NCI-H2227 (cell line): ENCODE results near the gene ARVCF.

Experiments
- DNase-seq: peaks from one replicate; lab custom pipeline; 2025; ENCODE audit not compliant: unreplicated experiment; lab: John Stamatoyannopoulos, UW

Gene ARVCF

DNA sequence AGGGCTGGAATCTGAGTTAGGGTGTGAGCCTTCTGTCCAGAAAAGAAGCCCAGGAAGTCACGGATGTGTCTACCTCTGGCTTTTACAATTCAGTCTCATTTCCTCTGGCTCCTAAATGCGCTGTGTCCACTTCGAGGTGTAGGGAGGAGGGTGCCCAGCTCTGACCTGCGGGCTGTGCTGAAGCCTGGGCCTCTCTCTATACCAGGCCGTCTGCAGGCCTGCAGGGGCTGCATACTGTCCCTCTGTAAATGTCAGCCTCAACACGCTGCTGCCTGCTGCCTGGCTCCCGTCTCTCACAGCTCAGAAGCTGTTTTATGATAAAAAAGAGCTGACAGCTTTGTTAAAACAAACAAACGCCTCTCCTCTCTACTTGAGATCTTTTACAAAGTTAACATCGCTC is 14.5 kb downstream of the ARVCF start:
- no peak for DNase-seq

DNA sequence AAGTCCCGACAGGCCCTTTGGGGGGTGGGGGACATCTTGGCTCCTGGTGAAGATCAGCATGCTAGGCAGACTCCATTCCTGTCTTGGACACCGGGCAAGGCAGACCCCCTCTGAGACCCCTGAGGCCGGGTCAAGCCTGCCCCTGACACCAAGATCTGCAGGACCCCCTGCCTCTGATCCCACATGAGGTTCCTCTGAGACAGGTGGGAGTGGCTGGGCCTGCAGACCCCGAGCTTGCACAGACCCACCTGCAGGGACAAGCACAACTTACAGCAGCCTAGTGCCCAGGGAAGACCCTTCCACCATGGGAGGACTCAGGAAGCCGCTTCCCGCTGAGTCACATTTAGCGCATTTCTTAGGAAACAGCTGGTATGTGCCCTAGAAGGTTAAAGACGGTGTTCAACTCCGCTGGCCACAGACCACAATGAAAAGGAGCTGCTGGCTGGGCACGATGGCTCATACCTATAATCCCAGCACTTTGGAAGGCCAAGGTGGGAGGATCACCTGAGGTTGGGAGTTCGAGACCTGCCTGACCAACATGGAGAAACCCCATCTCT is 15.5 kb downstream of the ARVCF start:
- no peak for DNase-seq

DNA sequence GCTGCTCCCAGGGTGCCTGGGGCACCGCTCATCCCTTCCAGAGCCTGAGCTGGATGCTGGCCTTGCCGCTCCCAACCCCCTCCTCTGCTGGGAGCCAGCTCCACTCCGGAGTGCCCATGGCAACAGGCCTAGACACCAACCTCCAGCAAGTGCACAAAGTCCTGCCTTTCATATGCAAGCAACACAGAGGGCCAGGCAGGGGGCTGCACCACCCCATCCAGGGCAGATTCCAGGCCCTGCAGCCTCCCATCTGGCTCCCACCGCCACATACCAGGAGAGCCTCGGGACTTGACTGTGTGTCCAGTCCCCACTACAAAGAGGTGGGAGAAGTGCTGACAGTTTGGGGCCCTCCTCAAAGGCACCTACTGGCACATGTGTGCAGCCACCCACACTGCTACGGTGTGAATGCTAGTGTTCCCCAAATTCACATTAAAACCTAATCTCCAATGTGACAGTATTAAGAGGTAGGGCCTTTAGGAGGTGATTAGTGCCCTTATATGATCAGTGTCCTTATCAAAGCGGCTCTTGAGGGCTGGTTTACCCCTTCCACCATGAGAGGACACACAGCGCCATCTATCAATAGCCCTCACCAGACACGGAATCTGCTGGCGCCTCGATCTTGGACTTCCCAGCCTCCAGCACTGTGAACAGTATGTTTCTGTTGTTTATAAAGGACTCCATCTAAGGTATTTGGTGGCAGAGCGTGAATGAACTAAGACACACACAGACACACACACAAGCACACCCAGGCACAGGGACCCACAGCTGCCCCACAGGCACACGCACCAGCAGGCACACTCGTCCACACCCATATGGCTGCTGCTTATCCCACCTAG is 16.2 kb downstream of the ARVCF start:
- DNase-seq = no peak

DNA sequence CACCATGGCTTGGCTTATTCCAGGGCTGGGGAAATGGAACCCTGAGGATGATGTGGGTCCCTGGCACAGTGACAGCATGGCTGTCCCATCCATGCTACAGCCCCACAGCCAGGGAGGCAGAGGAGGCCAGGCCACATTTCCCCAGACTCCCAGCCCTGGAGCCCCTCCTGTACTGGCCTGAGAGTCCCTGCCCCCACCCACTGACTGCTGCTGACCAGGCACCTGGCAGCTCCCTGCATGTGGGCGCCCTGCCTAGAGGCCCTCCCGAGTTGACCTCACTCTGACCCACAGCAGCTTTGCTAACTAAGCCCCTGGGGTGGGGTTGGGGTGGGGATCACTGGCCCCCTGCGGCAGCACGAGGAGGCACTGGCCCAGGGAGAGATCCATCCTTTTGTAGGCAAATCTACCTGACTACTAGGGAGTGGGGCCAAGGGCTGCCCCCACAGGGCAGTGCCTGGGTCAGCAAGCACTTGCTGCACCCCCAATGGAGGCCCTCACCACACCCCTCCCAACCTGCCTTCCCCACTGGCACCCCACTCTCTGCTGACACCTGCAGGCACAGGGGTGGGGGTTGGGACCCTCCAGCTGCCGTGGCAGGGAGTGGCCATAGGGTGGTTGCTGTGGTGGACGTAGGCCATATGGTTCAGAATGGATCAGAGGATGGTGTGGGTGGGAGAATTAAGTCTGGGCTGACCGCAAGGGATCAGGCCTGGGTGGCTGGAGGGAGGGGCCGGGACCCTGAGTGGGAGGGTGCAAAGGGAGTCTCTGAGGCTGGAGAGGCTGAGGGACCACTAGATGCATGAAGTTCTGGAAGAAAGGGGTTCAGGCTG is 17.4 kb downstream of the ARVCF start:
- no peak for DNase-seq

- no peak for DNase-seq
Measured at GRCh38 chr22:19998232-19998951, 18.2 kb downstream of the ARVCF start.

- no peak for DNase-seq
Measured at GRCh38 chr22:19997561-19998231, 18.9 kb downstream of the ARVCF start.

- no peak for DNase-seq
Measured at GRCh38 chr22:19996694-19997384, 19.8 kb downstream of the ARVCF start.

DNA sequence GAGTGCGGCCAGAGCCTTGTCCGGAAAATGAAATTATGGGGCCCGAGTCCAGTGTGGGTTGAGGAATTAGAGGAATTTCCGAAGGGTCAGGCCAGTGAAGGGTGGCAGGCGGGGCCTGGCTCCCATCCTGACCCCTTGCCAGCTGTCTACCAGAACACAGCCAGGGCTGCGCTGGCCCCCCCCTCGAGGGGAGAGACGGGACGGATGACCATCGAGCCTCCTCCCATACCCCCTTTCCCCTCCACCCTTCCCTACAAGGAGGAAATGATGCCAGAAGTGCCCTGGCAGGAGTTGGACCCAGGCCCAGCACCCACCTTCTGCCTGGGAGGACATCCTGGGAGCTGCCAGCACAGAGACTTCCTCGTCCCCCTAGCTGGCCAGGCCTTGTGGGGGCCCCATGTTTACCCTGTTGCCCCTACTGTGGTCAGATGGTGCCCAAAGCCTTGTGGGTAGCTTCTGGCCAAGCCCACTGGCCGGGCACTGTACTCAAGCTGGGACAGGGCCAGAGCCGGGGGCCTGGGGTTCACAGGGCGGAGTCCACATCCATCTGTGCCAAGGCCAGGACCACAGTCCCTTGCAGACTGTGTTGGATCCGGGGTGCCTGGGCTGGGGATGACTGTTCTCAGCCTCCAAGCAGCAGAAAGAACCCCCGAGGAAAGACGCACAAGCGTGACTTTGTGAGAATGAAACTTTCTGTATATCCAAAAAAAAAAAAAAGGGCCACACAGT is 20.8 kb downstream of the ARVCF start:
- no peak for DNase-seq

DNA sequence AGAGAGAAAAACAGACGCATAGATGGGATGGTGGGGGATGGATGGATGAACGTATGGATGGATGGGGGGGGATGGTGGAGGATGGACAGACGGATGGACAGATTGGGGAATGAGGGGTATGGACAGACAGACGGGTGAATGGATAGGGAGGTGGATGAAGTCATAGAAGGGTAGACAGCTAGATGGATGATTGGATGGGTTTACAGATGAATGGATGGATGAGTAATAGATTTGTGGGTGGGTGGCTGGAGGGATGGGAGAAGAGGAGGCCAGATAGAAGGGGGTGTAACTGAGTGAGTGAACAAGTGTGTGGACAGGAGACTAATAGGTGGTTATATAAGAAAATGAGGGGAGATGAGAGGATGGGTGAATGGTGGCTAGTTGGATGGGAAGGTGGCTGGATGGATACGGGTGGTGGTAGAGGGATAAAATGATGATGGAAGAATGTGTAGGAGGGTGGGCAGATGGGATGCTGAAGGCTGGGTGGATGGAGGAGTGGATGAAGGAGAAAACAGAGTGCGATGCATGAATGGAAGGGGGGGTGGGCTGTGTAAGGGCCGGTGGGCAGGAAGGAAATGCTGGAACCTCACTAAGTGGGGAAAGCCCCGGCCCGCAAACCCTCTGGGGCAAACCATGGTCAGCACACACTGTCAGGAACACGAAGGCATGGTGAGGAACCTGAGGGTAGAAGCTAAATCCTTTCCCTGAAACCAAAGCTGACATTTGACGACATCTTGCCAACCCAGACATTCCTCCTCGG is 21.6 kb downstream of the ARVCF start:
- DNase-seq = no peak

GRCh38 chr22:19993926-19994325 is 22.7 kb downstream of the ARVCF start:
- DNase-seq = no peak

DNA sequence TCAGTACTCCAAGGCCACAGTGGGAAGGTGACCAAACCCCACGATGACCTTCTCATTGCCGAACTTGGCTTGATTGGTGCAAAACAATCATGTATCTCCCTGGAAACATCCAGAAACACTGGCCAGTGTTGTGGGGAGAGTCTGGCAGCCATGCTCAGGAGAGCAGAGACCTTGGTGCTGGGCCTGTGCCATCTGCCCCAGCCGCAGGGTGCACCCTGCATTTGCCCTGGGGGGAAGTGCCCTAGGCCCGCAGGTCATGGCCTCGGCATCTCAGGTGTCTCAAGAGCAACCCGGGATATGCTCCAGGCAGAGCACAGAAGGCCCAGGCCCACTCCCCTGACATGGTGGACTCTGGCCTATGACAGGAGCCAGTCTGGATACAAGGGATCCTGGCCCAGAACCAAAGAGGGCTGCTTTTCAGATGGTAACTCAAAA is 23.7 kb downstream of the ARVCF start:
- DNase-seq = no peak

- no peak for DNase-seq
Measured at GRCh38 chr22:19992481-19992911, 24.1 kb downstream of the ARVCF start.

DNA sequence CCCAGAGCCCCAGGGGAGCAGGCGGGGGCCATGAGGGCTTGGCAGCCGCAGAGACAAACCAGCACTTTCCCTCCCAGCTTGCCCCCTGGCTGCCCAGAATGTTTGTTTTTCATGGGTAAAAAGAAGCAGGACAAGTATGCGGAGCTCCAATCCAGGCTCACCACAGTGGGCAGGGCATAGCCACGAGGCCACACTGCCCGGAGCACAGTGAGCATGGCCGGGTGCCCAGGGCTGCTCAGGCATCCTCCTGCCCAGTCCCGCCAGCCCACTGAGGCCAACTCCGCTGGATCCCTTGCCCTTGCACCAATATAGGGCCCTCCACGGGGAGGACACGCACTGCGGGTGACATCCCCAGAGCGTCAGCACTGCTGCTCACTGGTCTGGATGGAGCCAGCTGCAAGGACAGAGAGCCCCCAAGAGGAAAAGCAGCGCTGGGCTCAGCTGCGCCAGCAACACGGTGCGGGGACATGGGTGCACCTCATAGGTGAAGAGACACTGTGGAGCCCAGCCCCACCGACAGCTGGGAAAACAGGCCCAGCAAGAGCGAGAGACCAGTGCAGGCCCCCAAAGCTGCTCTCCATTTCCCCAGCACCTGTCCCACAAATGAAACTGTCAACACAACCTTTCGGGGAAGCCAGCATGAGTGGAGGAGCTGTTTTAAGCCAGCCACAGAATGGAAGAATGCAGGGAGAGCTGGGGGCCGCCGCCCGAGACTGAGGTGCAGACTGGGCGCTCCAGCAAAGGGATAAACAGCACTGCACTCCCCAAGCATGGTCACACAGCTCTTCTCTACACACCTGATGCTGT is 24.8 kb downstream of the ARVCF start:
- DNase-seq = no peak

DNA sequence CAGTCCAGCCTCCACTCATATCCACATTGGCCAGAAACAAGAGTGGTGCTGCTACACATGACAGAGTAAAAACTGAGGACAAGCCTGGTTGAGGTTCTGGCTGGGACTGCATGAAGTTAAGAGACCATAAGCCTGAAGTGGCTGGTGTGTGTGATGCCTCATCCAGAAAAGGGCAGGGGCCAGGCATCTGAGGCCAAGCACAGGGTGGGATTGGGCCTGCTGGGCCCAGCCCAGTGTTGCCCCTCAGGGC is 25.3 kb downstream of the ARVCF start:
- no peak for DNase-seq

GRCh38 chr22:19990609-19991394 is 25.8 kb downstream of the ARVCF start:
- no peak for DNase-seq

- DNase-seq = no peak
Measured at GRCh38 chr22:19990188-19990587, 26.4 kb downstream of the ARVCF start.

- no peak for DNase-seq
Measured at GRCh38 chr22:19989725-19990067, 26.9 kb downstream of the ARVCF start.
